HAP-1 (cell line): ENCODE measurements around the gene PLA2G12A.

Experiments
- DNase-seq, 2 experiments: peaks; one replicate each; pipeline ENCODE4 v3.0.0-alpha.2; 2016 to 2020; ENCODE audit warnings: low spot score in 2 of 2
- H3K27me3 ChIP-seq: fragments of 250-450 bp; sonication (Bioruptor Pico); 2 replicates; pipeline ENCODE4 v1.5.1; 2020; ENCODE audit warnings: low read depth, mild to moderate bottlenecking, moderate library complexity
- H3K36me3 ChIP-seq: fragments of 250-450 bp; sonication (Bioruptor Pico); replicated peaks from 2 replicates; pipeline ENCODE4 v1.5.1; 2020; ENCODE audit warnings: mild to moderate bottlenecking
- H3K4me1 ChIP-seq: fragments of 250-450 bp; sonication (Bioruptor Pico); 2 replicates; pipeline ENCODE4 v1.5.1; 2020; ENCODE audit warnings: mild to moderate bottlenecking
- H3K4me3 ChIP-seq: fragments of 250-450 bp; sonication (Bioruptor Pico); 2 replicates; pipeline ENCODE4 v1.5.1; 2020; ENCODE audit warnings: mild to moderate bottlenecking, moderate library complexity
- H3K9me3 ChIP-seq: fragments of 250-450 bp; sonication (Bioruptor Pico); 2 replicates; pipeline ENCODE4 v1.5.1; 2020; ENCODE audit warnings: mild to moderate bottlenecking, moderate library complexity
- in situ Hi-C: fragments of 300-500 bp; cut with MboI; formaldehyde crosslinking; loops from 3 replicates; pipeline ENCODE4 v1.14.3; 2020; ENCODE audit warnings: low sequenced_read_pairs, inconsistent platforms, mixed read lengths

Gene PLA2G12A

DNA sequence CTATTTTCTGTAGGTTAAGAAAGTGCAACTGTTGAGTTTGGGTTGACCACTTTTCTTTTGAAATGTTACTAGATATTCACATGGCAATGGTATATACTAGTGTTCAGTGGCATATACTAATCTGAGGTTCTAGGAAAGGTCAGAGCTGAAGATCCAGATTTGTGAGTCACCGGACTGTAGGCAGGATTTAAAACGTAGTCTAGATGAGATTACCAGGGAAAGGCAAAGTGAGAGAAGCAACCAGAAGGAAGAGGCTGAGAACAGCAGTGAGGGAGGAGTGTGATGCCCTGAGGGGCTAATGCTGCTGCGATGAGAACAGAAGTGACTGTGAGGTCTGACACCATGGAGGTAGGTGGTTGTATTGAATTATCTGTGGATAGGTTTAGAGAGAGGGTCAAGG is 9.7 kb upstream of the PLA2G12A start:
- DNase-seq, result no peak
- Histone ChIP-seq H3K36me3 (no peaks in the 10 kb centered on the region), H3K9me3 (no peaks in the 10 kb centered on the region), H3K4me3 (no peak overlapping the region), H3K4me1 (no peaks in the 10 kb centered on the region), H3K27me3 (no peaks in the 10 kb centered on the region)
- in situ Hi-C loops, result no loop called here

DNA sequence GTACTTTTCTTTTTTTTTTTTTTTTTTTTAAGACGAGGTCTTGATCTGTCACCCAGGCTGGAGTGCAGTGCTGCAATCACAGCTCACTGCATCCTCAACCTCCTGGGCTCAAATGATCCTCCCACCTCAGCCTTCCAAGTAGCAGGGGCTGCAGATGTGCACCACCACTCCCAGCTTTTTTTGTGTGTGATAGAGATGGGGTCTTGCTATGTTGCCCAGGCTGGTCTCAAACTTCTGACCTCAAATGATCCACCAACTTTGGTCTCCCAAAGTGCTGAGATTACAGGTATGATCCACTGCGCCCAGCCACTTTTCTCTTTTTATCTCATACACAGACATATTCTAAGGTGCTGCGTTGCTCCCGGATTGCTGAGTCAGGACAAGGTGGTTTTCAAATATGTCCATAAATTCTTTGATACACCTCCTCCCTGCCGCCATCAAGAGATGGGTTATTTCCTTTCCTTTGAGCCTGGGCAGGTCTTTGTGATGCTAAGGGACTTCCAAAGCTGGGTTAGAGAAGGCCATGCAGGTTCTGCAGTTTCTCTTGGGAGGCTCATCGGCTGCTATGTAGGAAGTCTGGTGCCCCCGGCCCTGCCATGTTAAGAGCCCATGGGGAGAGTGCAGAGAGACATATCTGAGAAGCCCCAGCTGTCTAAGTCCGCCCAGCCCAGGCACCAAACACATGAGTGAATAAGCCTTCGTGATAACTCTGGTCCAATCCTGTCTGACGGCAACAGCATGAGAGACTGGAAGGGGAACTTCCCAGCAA is 8.4 kb upstream of the PLA2G12A start:
- Histone ChIP-seq H3K27me3 (no peaks in the 10 kb centered on the region), H3K36me3 (no peaks in the 10 kb centered on the region), H3K4me3 (no peak overlapping the region), H3K9me3 (no peaks in the 10 kb centered on the region), H3K4me1 (no peaks in the 10 kb centered on the region)
- in situ Hi-C loops, result no loop called here
- no peak for DNase-seq

DNA sequence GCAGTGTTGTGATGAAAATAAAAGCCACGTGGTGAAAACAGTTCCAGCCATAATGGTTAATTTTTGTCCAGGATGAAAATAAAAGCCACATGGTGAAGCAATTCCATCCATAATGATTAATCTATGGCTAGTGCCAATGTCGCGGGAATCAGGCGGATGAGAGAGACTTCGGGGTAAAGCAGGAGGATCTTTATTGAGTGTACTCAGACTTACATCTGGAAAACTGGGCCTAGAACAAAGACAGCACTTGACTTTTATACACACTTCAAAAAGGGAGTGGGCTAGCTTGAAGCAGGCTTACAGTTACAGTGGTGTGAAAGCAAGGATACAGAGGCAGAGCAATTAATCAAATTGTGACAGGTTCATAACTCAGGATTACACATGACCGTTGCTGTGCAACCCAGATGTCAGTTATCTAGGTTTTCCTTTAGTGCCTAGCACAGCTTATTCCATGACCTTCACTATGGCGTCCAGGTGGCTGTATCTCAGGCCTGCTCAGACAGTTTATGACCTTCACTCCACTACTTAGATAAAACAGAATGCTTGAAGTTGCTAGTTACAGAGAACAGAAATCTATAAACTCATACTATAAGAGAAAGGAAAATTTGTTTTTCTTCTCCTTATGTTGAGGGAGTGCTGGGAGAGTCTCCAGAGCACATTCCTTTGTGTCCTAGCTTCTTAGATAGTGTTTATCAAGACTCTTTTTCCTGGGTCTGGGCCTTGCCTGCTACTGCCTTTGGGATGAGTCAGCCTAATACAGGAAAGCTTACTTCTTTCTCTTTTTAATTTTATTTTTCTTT is 5.9 kb upstream of the PLA2G12A start:
- Histone ChIP-seq H3K9me3 (no peaks in the 10 kb centered on the region), H3K36me3 (no peaks in the 10 kb centered on the region), H3K4me1 (peaks cover 2% of the 10 kb centered on the region), H3K4me3 (no peak overlapping the region), H3K27me3 (no peaks in the 10 kb centered on the region)
- DNase-seq, result no peak
- in situ Hi-C loops, result no loop called here

DNA sequence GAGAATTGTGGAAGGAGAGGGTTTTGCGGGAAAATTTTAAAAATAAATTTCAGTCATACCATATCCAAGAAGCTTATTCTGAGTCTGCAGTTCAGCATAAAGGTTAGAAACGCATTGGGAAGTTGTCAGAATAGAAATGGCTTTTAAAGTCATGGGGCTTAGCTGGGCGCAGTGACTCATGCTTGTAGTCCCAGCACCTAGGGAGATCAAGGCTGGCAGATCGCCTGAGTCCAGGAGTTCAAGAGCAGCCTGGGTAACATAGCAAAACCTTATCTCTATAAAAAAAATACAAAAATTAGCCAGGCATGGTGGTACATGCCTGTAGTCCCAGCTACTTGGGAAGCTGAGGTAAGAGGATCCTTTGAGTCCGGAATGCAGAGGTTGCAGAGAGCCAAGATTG is 3.9 kb upstream of the PLA2G12A start:
- no peak for DNase-seq
- H3K36me3 ChIP-seq, result no peaks in the 10 kb centered on the region
- peaks cover 8% of the 10 kb centered on the region for H3K4me1 ChIP-seq

DNA sequence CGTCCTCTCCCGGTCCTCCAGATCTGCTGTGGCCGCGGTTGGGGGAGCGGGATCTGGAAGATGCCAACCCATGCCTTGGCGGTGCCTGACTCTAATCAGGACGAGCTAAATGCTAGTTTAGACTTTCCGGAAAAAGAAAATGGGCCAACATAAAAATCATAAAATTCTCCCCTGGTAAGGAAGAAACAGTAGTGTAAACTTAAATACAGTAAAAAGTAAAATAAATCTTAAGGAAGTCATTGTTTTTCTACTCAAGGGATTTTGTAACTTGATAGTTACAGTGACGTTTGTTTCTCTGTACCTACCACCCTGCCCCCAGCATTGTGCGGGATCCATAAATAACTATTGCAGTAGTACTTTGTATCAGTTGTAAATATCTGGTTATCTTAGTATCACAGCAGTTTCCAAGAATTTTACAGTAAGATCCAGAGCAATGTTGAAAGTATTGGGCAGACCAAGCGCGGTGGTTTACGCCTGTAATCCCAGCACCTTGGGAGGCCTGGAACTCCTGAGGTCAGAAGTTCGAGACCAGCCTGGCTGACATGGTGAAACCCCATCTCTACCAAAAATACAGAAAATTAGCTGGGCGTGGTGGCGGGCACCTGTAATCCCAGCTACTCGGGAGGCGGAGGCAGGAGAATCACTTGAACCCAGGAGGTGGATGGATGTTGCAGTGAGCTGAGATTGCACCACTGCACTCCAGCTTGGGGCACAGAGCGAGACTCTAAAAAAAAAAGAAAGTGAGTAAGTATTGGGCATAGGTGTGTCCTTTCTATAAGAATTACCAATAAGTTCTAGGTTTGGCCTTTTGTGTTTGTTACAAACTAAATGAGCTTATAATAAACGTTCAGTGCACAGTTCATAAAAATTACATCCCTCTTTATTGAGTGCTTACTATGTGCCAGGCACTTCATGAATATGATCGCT is 1.0 kb upstream of the PLA2G12A start:
- Histone ChIP-seq H3K36me3 (no peaks in the 10 kb centered on the region), H3K4me3 (peak overlapping the region; percentile 73), H3K27me3 (no peaks in the 10 kb centered on the region), H3K4me1 (peaks cover 16% of the 10 kb centered on the region), H3K9me3 (no peaks in the 10 kb centered on the region)
- in situ Hi-C loops, result no loop called here
- DNase-seq, result peak; percentile 39 to 63

More for the DNA sequence above, 3.9 kb upstream of the PLA2G12A start:
- Histone ChIP-seq H3K27me3 (no peaks in the 10 kb centered on the region), H3K4me3 (no peak overlapping the region), H3K9me3 (no peaks in the 10 kb centered on the region)
- in situ Hi-C loops, result no loop called here

DNA sequence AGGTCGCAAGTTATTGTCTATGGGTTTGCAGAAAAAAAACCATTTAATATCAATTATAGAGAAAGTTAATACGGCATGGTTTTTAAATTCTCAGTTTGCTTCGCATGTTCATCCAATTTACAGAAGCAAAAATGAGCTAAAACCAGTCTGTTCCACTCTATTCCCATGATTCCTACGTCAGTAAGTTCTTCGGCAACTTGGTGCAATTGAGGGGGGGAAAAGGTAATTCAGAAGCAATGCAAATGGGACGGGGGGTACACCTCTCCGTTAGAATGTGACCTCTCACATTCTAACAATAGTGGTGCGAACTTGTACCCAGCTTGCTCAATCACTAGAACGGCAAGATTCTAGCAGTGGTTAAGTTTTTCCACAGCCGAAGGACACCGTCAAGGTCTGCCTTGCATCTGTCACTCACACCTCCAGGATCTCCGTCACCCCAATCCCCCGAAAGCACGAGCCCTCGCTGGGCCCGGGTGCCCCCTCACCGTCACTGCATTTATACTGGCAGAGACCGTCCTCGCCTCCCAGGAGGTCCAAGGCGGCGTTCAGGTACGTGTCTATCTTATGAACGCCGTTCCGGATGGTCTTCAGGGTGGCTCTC is 653 bp downstream of the PLA2G12A start:
- H3K9me3 ChIP-seq, result no peaks in the 10 kb centered on the region

DNA sequence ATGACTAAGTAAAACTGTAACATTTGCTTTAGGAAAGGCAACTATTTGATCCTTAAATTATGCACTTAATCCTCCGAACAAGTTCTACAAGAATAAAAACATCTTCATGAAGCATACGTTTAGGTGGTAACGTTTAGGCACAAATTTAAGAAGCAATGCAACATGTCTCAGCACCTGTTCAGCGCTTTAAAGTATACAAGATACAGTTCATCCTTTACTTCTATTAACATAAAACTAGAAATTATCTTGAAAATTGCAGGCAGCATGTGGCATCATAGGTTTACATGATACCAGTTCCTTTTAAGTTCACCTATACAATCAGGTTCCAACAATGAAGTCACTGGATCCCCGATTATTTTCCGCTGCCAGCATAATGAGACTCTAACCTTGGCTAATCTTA is 1.5 kb downstream of the PLA2G12A start:
- Histone ChIP-seq H3K4me3 (peak overlapping the region; percentile 73), H3K9me3 (no peaks in the 10 kb centered on the region), H3K27me3 (no peaks in the 10 kb centered on the region), H3K36me3 (no peaks in the 10 kb centered on the region), H3K4me1 (peaks cover 16% of the 10 kb centered on the region)
- DNase-seq, result no peak
- in situ Hi-C loops, result no loop called here

More for the DNA sequence above, 653 bp downstream of the PLA2G12A start:
- peak overlapping the region; percentile 73 for H3K4me3 ChIP-seq
- H3K36me3 ChIP-seq, result no peaks in the 10 kb centered on the region
- peaks cover 16% of the 10 kb centered on the region for H3K4me1 ChIP-seq
- no peaks in the 10 kb centered on the region for H3K27me3 ChIP-seq
- in situ Hi-C loops, result no loop called here
- DNase-seq, result no peak

DNA sequence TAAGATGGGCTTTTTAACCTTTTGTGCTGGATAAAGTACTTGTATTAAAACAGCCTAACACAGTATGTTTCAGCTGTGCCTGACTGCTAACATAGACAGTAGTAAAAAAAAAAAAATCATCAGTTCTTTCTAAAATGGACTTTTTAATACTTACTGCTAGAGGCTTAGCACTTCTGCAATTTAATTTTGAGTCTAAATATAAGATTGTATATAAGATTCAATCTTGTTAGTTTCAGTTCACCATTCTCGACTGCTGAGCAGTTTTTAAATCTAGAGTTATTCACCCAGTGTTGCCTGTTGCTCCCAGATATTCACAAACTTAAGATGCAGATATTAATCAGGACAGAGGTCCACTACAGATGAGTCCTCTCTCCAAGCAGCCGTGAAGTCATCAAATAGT is 6.8 kb downstream of the PLA2G12A start:
- Histone ChIP-seq H3K4me3 (no peak overlapping the region), H3K9me3 (no peaks in the 10 kb centered on the region), H3K36me3 (no peaks in the 10 kb centered on the region), H3K4me1 (peaks cover 4% of the 10 kb centered on the region; the same call in 1 of the 2 replicates), H3K27me3 (no peaks in the 10 kb centered on the region)
- no peak for DNase-seq
- in situ Hi-C loops, result no loop called here

DNA sequence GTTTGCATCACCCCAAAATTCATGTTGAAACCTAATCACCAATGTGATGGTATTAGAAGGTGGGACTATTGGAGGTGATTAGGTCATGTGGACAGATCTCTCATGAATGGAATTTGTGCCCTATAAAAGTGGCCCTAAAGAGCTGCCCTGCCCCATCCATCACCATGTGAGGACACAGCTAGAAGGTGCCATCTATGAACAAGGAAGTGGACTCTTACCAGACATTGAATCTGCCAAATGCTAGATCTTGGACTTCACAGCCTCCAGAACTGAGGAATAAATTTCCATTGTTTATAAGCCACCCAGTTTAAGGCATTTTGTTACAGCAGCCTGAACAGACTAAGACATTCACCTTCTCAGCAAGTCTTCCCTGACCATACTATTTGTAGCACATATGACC is 7.5 kb downstream of the PLA2G12A start:
- H3K4me1 ChIP-seq, result no peaks in the 10 kb centered on the region
- no peaks in the 10 kb centered on the region for H3K9me3 ChIP-seq
- H3K36me3 ChIP-seq, result no peaks in the 10 kb centered on the region
- DNase-seq, result no peak
- no peaks in the 10 kb centered on the region for H3K27me3 ChIP-seq
- no peak overlapping the region for H3K4me3 ChIP-seq
- in situ Hi-C loops, result no loop called here

DNA sequence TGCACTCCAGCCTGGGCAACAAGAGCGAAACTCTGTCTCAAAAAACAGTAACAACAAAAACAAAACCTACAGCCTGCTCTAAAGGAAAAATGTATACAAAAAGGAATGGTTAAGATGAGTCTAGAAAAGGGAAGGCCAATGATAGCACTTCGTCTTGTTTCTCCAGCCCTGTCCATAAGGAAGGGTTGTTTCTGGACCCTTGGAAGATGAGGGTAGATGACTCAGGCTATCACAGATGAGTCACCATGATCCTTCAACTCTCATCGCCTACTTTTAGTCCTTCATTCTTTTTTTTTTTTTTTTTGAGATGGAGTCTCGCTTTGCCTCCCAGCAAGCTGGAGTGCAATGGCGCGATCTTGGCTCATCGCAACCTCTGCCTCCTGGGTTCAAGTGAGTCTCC is 8.8 kb downstream of the PLA2G12A start:
- Histone ChIP-seq H3K4me3 (no peak overlapping the region), H3K27me3 (no peaks in the 10 kb centered on the region), H3K9me3 (no peaks in the 10 kb centered on the region), H3K36me3 (peaks cover 8% of the 10 kb centered on the region; the same call in 1 of the 2 replicates), H3K4me1 (no peaks in the 10 kb centered on the region)
- DNase-seq, result no peak
- in situ Hi-C loops, result no loop called here

DNA sequence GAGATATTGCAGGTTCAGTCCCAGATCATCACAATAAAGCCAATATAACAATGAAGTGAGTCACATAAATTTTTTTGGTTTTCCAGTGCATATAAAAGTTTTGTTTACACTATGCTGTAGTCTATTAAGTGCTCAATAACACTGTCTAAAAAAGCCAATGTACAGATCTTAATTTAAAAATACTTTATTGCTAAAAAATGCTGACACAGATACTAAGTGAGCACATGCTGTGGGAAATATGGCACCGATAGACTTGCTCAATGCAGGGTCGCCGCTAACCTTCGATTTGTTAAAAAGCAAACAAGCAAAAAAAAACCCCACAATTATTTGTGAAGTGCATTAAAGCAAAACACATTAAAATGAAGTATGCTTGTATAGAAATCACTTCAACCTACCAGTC is 10.3 kb downstream of the PLA2G12A start:
- Histone ChIP-seq H3K9me3 (no peaks in the 10 kb centered on the region), H3K36me3 (peaks cover 8% of the 10 kb centered on the region; the same call in 1 of the 2 replicates), H3K27me3 (no peaks in the 10 kb centered on the region), H3K4me1 (no peaks in the 10 kb centered on the region), H3K4me3 (no peak overlapping the region)
- in situ Hi-C loops, result no loop called here
- no peak for DNase-seq

DNA sequence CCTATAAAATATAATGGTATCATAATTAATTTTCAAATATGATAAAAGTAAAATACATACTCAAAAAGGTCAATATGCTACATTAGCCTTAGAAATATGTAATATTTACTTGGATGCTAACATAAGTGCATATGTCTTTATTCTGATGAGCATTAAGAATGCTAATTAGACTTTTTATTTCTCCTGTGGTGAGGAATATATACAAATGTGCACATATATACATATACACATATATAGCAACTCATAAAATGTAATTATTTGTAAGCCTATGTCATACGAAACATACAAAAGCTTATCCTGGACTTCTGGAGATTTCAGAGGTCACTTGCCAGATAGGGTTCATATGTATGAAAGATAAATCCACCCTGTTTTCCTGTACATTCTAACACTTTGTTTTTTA is 11.1 kb downstream of the PLA2G12A start:
- H3K4me3 ChIP-seq, result no peak overlapping the region
- in situ Hi-C loops, result no loop called here
- no peaks in the 10 kb centered on the region for H3K9me3 ChIP-seq
- H3K36me3 ChIP-seq, result peaks cover 8% of the 10 kb centered on the region; the same call in 1 of the 2 replicates
- H3K4me1 ChIP-seq, result no peaks in the 10 kb centered on the region
- H3K27me3 ChIP-seq, result no peaks in the 10 kb centered on the region
- DNase-seq, result no peak

DNA sequence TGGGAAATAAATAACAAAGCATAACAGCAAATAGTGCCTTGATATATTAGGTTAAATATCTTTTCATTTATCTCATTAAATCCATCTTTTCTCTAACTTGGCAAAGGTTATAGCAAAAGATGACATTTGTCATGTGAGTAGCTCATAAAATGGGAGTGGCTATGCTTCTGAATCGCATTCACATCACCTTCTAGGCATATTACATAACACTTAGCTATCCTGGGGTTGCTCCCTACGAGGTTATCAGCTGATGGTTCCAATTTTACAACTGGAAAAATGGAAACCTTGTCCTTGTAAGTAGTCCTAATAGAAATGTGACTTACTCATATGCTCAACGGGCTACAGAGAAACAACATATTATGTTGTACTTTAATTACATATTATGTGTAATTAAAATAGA is 16.4 kb downstream of the PLA2G12A start:
- H3K4me1 ChIP-seq, result no peaks in the 10 kb centered on the region
- DNase-seq, result no peak
- in situ Hi-C loops, result no loop called here
- no peaks in the 10 kb centered on the region for H3K9me3 ChIP-seq
- H3K4me3 ChIP-seq, result no peak overlapping the region
- H3K36me3 ChIP-seq, result peaks cover 8% of the 10 kb centered on the region; the same call in 1 of the 2 replicates
- H3K27me3 ChIP-seq, result no peaks in the 10 kb centered on the region
